Stomach (tissue), 9 donors: ENCODE results near the gene NT5DC3. TPM values are rescaled to one million over a fixed set of nuclear protein-coding genes. Genes with fewer than 3 reads are reported as not detected.
A peak's percentile ranks its signal among the peaks of the same experiment; 100 is the strongest.

Source experiments
- DNase-seq, 2 donors: peaks; one replicate each; pipeline versions ENCODE4 v3.0.0 to v3.0.0-alpha.2; 2013 to 2019
- H3K27ac ChIP-seq, 5 donors: fragments of 200-600 bp in 4 of 5; sonication (generic) in 4 of 5; one replicate each; pipeline ENCODE4 v1.5.1; 2013 to 2019; ENCODE audit warnings: mild to moderate bottlenecking in 1 of 5, moderate library complexity in 1 of 5
- H3K27me3 ChIP-seq, 3 donors: fragments of 200-600 bp; sonication (generic); one replicate each; pipeline ENCODE4 v1.5.1; 2017 to 2019; ENCODE audit warnings: mixed run types in 1 of 3
- H3K36me3 ChIP-seq, 4 donors: fragments of 200-600 bp; sonication (generic); 1 replicate in 3 of 4; 2 replicates in 1 of 4; pipeline ENCODE4 v1.5.1; 2016 to 2019
- H3K4me1 ChIP-seq, 4 donors: fragments of 200-600 bp; sonication (generic); one replicate each; pipeline ENCODE4 v1.5.1; 2016 to 2019
- H3K4me3 ChIP-seq, 4 donors: fragments of 200-600 bp; sonication (generic) in 3 of 4; one replicate each; pipeline ENCODE4 v1.5.1; 2016 to 2019; ENCODE audit warnings: mild to moderate bottlenecking in 1 of 4
- H3K9me3 ChIP-seq, 4 donors: fragments of 200-600 bp; sonication (generic); one replicate each; pipeline ENCODE4 v1.5.1; 2016 to 2019
- EP300 ChIP-seq: sonication (generic); formaldehyde crosslinking; IDR thresholded peaks from one replicate; pipeline ENCODE4 v1.6.1; 2017; ENCODE audit warnings: antibody characterized with exemption
- POLR2A ChIP-seq, 4 donors: fragments of 450-650 bp; IDR thresholded peaks; one replicate each; pipeline ENCODE4 v1.6.1; 2016; ENCODE audit warnings: antibody characterized with exemption in 4 of 4, control low read depth in 2 of 4, mild to moderate bottlenecking in 1 of 4, moderate library complexity in 1 of 4
- POLR2AphosphoS5 ChIP-seq, 3 donors: sonication (generic); formaldehyde crosslinking; IDR thresholded peaks; one replicate each; pipeline ENCODE4 v1.6.1; 2016; ENCODE audit warnings: antibody characterized with exemption in 3 of 3
- WGBS, 5 donors: extraction: QIAGEN DNeasy Blood & Tissue Kit in 3 of 5; methylation state at CpG; one replicate each; pipeline versions ENCODE4 v1.1.5 to v1.1.7; 2013 to 2018; 5-methylcytosine and 5-hydroxymethylcytosine counted together
- intact Hi-C: fragments of 100-400 bp; cut with DNase I; formaldehyde crosslinking; loops from one replicate; pipeline ENCODE4 v1.15.1; 2023; ENCODE audit warnings: low total_unique reads
- polyA plus RNA-seq, 3 donors: library from polyadenylated mRNA; stranded (reverse); fragments of 200-250 nt; gene quantifications; one replicate each; pipeline ENCODE4 v1.2.3, GENCODE V29; 2013
- total RNA-seq, 5 donors: library from RNA; depleted of rRNA; stranded (reverse); fragments of >200 nt; gene quantifications; one replicate each; pipeline versions ENCODE4 v1.1.0 to v1.2.3, GENCODE V29; 2014 to 2016
- TF ChIP-seq, protein P1 (sequence below), 7 experiments: fragments of 450-650 bp in 4 of 7; fragments of 200-600 bp in 3 of 7; sonication (generic) in 3 of 7; IDR thresholded peaks; one replicate each; pipeline ENCODE4 v1.5.1; 2016 to 2019; ENCODE audit warnings: antibody characterized with exemption in 7 of 7, control low read depth in 2 of 7, mild to moderate bottlenecking in 1 of 7
- donor health status: healthy with polysubstance abuse.
- donor health status: Bipolar disorder and iron deficiency.
- donor health status: healthy.

NT5DC3 gene
- total and polyA plus RNA-seq, 8 donors, result 0.76 to 42.9 (median 8.7) TPM

DNA sequence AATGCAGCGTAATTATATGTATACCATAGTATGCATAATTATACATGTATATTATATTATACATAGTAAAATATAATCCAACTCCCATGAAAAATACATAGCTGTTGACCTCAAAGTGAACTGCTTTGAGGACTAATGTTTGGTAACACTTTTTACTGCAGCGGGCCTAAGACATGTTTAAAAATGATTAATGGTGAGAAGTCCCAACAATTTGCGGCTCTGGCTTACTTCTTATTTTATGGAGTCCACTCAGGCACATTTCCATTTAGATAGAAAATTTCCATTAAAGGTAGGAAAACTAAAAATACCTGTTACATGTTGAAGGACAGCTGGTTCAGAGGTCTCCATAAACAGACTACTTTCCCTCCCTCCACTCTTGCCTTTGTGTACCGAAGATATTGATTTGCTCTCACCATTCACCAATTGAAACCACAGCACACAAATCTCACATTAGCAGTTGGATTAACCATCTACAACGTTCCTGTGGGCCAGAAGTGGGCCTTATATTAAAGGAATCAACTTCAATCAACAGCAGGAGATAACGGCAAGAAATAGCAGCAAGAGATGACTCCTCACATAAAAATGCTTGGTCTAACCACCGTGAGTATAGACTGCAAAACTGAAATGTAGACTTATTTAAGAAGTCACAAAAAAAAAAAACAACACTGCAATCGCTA lies 14.1 kb upstream of the NT5DC3 start:
- no peaks in the 10 kb centered on the region for H3K9me3 ChIP-seq
- H3K27ac ChIP-seq, result peak overlapping the region in 1 of 5 donors; percentile 38
- intact Hi-C loops, result no loop called here
- no peak for TF ChIP-seq POLR2AphosphoS5 (IDR thresholded peaks at IDR 0.05)
- TF ChIP-seq, protein P1, sequence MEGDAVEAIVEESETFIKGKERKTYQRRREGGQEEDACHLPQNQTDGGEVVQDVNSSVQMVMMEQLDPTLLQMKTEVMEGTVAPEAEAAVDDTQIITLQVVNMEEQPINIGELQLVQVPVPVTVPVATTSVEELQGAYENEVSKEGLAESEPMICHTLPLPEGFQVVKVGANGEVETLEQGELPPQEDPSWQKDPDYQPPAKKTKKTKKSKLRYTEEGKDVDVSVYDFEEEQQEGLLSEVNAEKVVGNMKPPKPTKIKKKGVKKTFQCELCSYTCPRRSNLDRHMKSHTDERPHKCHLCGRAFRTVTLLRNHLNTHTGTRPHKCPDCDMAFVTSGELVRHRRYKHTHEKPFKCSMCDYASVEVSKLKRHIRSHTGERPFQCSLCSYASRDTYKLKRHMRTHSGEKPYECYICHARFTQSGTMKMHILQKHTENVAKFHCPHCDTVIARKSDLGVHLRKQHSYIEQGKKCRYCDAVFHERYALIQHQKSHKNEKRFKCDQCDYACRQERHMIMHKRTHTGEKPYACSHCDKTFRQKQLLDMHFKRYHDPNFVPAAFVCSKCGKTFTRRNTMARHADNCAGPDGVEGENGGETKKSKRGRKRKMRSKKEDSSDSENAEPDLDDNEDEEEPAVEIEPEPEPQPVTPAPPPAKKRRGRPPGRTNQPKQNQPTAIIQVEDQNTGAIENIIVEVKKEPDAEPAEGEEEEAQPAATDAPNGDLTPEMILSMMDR (IDR thresholded peaks at IDR 0.05), result no peak
- TF ChIP-seq EP300, result no peak
- TF ChIP-seq POLR2A (IDR thresholded peaks at IDR 0.05), result no peak
- no peak for DNase-seq
- H3K36me3 ChIP-seq, result no peaks in the 10 kb centered on the region
- WGBS, 5 donors, result 72 to 81% (median 76%) methylated on average over 8 of the region's 8 CpGs
- no peak overlapping the region for H3K4me3 ChIP-seq
- peaks cover 0 to 20% (median 6%) of the 10 kb centered on the region in 4 donors for H3K4me1 ChIP-seq
- no peaks in the 10 kb centered on the region for H3K27me3 ChIP-seq

DNA sequence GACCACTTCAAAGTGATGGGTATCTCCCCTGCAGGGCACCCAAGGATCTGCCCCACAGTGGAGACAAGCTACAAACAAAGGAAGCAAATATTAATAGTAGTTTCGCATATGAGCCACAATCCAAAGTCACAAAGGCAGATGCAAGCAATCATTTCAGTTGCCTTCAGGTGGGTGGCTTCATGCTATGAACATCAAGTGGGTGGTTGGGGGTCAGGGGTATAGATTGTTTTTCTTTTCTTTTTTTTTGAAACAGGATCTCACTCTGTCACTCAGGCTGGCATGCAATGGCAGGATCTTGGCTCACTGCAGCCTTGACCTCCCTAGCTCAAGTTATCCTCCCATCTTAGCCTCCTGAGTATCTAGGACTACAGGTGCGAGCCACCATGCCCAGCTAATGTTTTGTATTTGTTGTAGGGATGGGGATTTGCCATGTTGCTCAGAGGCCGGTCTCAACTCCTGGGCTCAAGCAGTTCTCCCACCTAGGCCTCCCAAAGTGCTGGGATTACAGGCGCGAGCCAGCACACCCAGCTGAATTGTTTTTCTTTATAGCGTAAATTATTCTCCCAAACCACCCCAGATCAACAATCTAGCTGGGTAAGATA lies 13.4 kb upstream of the NT5DC3 start:
- no peak overlapping the region for H3K4me3 ChIP-seq
- intact Hi-C loops, result no loop called here
- H3K27me3 ChIP-seq, result no peaks in the 10 kb centered on the region
- TF ChIP-seq, protein P1 (IDR thresholded peaks at IDR 0.05), result no peak
- no peak for TF ChIP-seq POLR2AphosphoS5 (IDR thresholded peaks at IDR 0.05)
- TF ChIP-seq POLR2A (IDR thresholded peaks at IDR 0.05), result no peak
- TF ChIP-seq EP300, result no peak
- no peaks in the 10 kb centered on the region for H3K9me3 ChIP-seq
- peaks cover 0 to 16% (median 6%) of the 10 kb centered on the region in 4 donors for H3K4me1 ChIP-seq
- no peak overlapping the region for H3K27ac ChIP-seq
- H3K36me3 ChIP-seq, result no peaks in the 10 kb centered on the region
- 87 to 96% (median 94%) methylated on average over 5 to 6 of the region's 6 CpGs for WGBS, 5 donors
- DNase-seq, result no peak

DNA sequence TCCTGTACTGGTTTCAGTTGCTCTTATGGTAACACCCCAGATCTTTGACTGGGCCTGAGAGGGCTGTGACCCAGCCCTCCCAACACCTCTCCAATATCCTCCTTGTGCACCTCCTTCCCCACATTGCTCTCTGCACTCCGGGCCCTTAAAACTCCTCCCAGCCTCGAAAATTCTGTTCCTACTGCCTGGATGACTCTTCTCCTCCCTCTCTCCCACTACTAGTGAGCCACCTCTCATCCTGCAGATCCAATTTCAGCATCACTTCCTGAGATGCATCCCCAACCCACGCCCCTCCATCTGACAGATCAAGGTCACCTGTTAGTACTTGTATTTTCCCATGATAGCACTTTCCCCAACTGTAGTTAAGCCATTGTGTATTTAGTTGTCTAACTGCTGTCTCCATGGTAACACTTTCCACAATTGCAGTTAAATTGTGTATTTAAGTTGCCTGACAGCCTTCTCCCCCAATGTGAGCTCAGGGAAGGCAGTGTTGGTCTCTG lies 11.5 kb upstream of the NT5DC3 start:
- H3K4me1 ChIP-seq, result peaks cover 0 to 5% (median 2%) of the 10 kb centered on the region in 4 donors
- H3K27me3 ChIP-seq, result no peaks in the 10 kb centered on the region
- intact Hi-C loops, result no loop called here
- no peaks in the 10 kb centered on the region for H3K9me3 ChIP-seq
- H3K36me3 ChIP-seq, result no peaks in the 10 kb centered on the region
- DNase-seq, result peak in 1 of 2 donors; percentile 79
- 33 to 53% (median 40%) methylated on average over 3 of the region's 3 CpGs for WGBS, 5 donors
- no peak overlapping the region for H3K4me3 ChIP-seq
- TF ChIP-seq EP300, result no peak
- TF ChIP-seq POLR2AphosphoS5 (IDR thresholded peaks at IDR 0.05), result no peak
- TF ChIP-seq POLR2A (IDR thresholded peaks at IDR 0.05), result no peak
- TF ChIP-seq, protein P1 (IDR thresholded peaks at IDR 0.05), result no peak
- no peak overlapping the region for H3K27ac ChIP-seq

DNA sequence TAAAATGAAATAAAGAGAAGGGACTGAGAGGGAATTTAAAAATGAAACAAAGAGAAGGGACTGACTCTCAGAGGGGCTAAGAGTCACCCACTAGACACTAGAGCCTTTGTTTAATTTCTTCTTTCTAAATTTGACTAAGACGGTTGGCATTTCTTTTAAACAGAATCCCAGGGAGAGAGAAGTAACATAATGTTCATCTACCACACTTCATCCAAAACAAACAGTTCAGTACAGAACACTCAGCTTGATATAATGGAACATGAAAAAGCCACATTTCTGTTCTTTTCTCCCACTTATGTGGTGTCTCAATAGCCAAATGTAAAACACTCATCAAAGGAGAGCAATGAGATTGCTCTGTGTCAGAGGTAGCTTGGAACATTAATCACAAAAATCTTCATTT lies 10.1 kb upstream of the NT5DC3 start:
- peaks cover 0 to 5% (median 2%) of the 10 kb centered on the region in 4 donors for H3K4me1 ChIP-seq
- no peaks in the 10 kb centered on the region for H3K36me3 ChIP-seq
- TF ChIP-seq POLR2A (IDR thresholded peaks at IDR 0.05) (no peak), EP300 (no peak), POLR2AphosphoS5 (IDR thresholded peaks at IDR 0.05) (no peak)
- TF ChIP-seq, protein P1 (IDR thresholded peaks at IDR 0.05), result no peak
- no peak overlapping the region for H3K27ac ChIP-seq
- H3K4me3 ChIP-seq, result no peak overlapping the region
- WGBS, 5 donors, result 20 to 89% (median 56%) methylated on average over 1 of the region's 1 CpG
- no peak for DNase-seq
- H3K9me3 ChIP-seq, result no peaks in the 10 kb centered on the region
- intact Hi-C loops, result no loop called here
- no peaks in the 10 kb centered on the region for H3K27me3 ChIP-seq
